ENCODE results near the gene HHAT. TPM values are rescaled to one million over a fixed set of nuclear protein-coding genes. Genes with fewer than 3 reads are reported as not detected.

The HHAT gene
- total and polyA plus RNA-seq, 2 of the 13 experiments (the other 11 are each of a cell fraction or from before 2014, with no cell fraction given) = 2.6 to 4.9 TPM

DNA sequence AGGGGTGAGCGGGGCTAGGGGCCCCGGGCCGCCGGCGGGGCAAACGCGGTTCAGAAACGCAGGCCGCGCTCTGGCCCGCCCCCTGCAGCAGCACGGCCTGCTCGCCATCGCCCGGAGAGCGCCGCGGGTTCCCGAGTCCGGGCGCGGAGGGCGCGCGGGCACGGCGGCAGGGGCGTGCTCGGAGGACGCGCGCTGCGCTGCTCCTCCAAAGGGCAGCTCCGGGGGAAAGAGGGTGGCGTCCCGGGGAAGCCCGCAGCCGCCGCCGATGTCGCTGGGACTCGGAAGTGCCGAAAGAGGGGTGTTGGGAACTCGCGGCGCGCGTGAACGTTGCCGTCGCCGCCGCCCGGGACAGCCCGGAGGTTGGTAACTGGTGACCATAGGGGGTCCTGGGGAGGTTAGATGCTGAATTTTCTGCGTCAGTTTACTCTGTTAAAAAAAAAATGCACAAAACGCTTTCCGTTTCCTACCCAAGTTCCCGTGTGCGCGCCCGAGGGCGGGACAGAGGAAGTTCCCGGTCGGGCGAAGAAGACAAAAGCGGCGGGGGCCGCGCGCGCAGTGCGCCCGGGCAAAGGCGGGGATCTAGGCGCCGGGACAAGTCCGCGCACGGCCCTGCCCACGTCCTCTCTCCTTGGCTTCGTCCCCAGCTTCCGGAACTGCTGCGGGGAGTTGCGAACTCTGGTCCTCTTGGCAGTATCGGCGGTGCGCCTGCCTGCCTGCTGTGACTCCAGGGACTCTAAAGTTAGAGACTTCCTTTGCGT is at the start of gene HHAT (continued):
- TF ChIP-seq NBN (conservative IDR thresholded peaks at IDR 0.05) (no peak), NFIB (CRISPR knock-in tag; IDR thresholded peaks at IDR 0.05; ENCODE audit: borderline replicate concordance) (no peak), SPEN (CRISPR knock-in tag; IDR thresholded peaks at IDR 0.05; ENCODE audit: low read depth) (peak; percentile 69; the same call in 1 of the 2 replicates), ONECUT2 (CRISPR knock-in tag; IDR thresholded peaks at IDR 0.05) (no peak), ELF4 (CRISPR knock-in tag; IDR thresholded peaks at IDR 0.05; ENCODE audit: borderline replicate concordance) (no peak), ZNF235 (CRISPR knock-in tag; IDR thresholded peaks at IDR 0.05; ENCODE audit: borderline replicate concordance) (no peak), BORCS8-MEF2B (CRISPR knock-in tag; IDR thresholded peaks at IDR 0.05) (no peak; the same call in 1 of the 2 replicates), YY1 (IDR thresholded peaks at IDR 0.05; ENCODE audit: insufficient read depth, insufficient replicate concordance, low read depth, low read length) (no peak), HBP1 (CRISPR knock-in tag; IDR thresholded peaks at IDR 0.05; ENCODE audit: low read depth) (no peak), ATF5 (CRISPR knock-in tag; IDR thresholded peaks at IDR 0.05; ENCODE audit: low read depth) (0 out of 2 replicates have a peak, but pooled peaks have one; percentile 32), YEATS4 (CRISPR knock-in tag; IDR thresholded peaks at IDR 0.05; ENCODE audit: borderline replicate concordance) (peak; percentile 76; the same call in 1 of the 2 replicates), ZNF343 (CRISPR knock-in tag; IDR thresholded peaks at IDR 0.05) (peak; percentile 73; the same call in 1 of the 2 replicates), ZNF292 (CRISPR knock-in tag; IDR thresholded peaks at IDR 0.05; ENCODE audit: borderline replicate concordance, low read depth) (0 out of 2 replicates have a peak, but pooled peaks have one; percentile 55), ZNF136 (CRISPR knock-in tag; IDR thresholded peaks at IDR 0.05; ENCODE audit: low read depth) (no peak), KDM5A (IDR thresholded peaks at IDR 0.05; ENCODE audit: borderline replicate concordance, low read length) (peak; percentile 33; the same call in 1 of the 2 replicates), ZFX (CRISPR knock-in tag; IDR thresholded peaks at IDR 0.05; ENCODE audit: low read depth) (peak; percentile 94), ZNF780A (CRISPR knock-in tag; IDR thresholded peaks at IDR 0.05) (no peak), ZNF672 (CRISPR knock-in tag; IDR thresholded peaks at IDR 0.05) (peak; percentile 91), NFATC3 (CRISPR knock-in tag; IDR thresholded peaks at IDR 0.05) (no peak), PHF21A (CRISPR knock-in tag; IDR thresholded peaks at IDR 0.05) (peak; percentile 74), HNRNPUL1 (IDR thresholded peaks at IDR 0.05; ENCODE audit: low read depth, low read length) (no peak), ARID2 (CRISPR knock-in tag; IDR thresholded peaks at IDR 0.05; ENCODE audit: borderline replicate concordance) (no peak), WIZ (CRISPR knock-in tag; IDR thresholded peaks at IDR 0.05) (0 out of 2 replicates have a peak, but pooled peaks have one; percentile 23)
- TF ChIP-seq, protein P1, sequence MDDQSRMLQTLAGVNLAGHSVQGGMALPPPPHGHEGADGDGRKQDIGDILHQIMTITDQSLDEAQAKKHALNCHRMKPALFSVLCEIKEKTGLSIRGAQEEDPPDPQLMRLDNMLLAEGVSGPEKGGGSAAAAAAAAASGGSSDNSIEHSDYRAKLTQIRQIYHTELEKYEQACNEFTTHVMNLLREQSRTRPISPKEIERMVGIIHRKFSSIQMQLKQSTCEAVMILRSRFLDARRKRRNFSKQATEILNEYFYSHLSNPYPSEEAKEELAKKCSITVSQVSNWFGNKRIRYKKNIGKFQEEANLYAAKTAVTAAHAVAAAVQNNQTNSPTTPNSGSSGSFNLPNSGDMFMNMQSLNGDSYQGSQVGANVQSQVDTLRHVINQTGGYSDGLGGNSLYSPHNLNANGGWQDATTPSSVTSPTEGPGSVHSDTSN (CRISPR knock-in tag; IDR thresholded peaks at IDR 0.05; ENCODE audit: borderline replicate concordance) = no peak
- TF ChIP-seq, protein P2, sequence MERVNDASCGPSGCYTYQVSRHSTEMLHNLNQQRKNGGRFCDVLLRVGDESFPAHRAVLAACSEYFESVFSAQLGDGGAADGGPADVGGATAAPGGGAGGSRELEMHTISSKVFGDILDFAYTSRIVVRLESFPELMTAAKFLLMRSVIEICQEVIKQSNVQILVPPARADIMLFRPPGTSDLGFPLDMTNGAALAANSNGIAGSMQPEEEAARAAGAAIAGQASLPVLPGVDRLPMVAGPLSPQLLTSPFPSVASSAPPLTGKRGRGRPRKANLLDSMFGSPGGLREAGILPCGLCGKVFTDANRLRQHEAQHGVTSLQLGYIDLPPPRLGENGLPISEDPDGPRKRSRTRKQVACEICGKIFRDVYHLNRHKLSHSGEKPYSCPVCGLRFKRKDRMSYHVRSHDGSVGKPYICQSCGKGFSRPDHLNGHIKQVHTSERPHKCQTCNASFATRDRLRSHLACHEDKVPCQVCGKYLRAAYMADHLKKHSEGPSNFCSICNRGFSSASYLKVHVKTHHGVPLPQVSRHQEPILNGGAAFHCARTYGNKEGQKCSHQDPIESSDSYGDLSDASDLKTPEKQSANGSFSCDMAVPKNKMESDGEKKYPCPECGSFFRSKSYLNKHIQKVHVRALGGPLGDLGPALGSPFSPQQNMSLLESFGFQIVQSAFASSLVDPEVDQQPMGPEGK (CRISPR knock-in tag; IDR thresholded peaks at IDR 0.05) = 0 out of 2 replicates have a peak, but pooled peaks have one; percentile 21
